Loucy (cell line): Measurements from ENCODE around the gene CPED1.

Experiments
- H2AFZ ChIP-seq: fragments of 200-600 bp; sonication (generic); 2 replicates; pipeline ENCODE4 v1.6.0; 2016; ENCODE audit warnings: antibody characterized with exemption, mild to moderate bottlenecking, low read length, moderate library complexity
- H3F3A ChIP-seq: fragments of 200-600 bp; 2 replicates; pipeline ENCODE4 v1.6.0; 2016; ENCODE audit warnings: antibody characterized with exemption, low read depth, mild to moderate bottlenecking
- H3K27me3 ChIP-seq: fragments of 200-600 bp; sonication (generic); 2 replicates; pipeline ENCODE4 v1.6.1; 2014; ENCODE audit warnings: low read length, mild to moderate bottlenecking; ENCODE audit not compliant: insufficient read depth, poor library complexity, severe bottlenecking
- H3K36me3 ChIP-seq: fragments of 200-600 bp; sonication (generic); 2 replicates; pipeline ENCODE4 v1.6.1; 2016; ENCODE audit warnings: low read length; ENCODE audit not compliant: insufficient read depth
- H3K4me1 ChIP-seq: fragments of 200-600 bp; sonication (generic); 2 replicates; pipeline ENCODE4 v1.5.1; 2014; ENCODE audit warnings: low read length, mild to moderate bottlenecking; ENCODE audit not compliant: insufficient read depth, poor library complexity, severe bottlenecking
- H3K4me2 ChIP-seq: fragments of 200-600 bp; sonication (generic); 2 replicates; pipeline ENCODE4 v1.6.0; 2014; ENCODE audit warnings: antibody characterized with exemption, low read length, low read depth, mild to moderate bottlenecking; ENCODE audit not compliant: poor library complexity, severe bottlenecking
- H3K4me3 ChIP-seq: fragments of 200-600 bp; sonication (generic); 2 replicates; pipeline ENCODE4 v1.5.1; 2014; ENCODE audit warnings: low read length, mild to moderate bottlenecking, mixed read lengths; ENCODE audit not compliant: poor library complexity, severe bottlenecking
- H3K79me2 ChIP-seq: fragments of 200-600 bp; sonication (generic); 2 replicates; pipeline ENCODE4 v1.6.1; 2014; ENCODE audit warnings: low read length; ENCODE audit not compliant: insufficient read depth
- H3K9ac ChIP-seq: fragments of 200-600 bp; sonication (generic); 2 replicates; pipeline ENCODE4 v1.6.0; 2014; ENCODE audit warnings: mild to moderate bottlenecking, low read depth, low read length, moderate library complexity; ENCODE audit not compliant: poor library complexity, severe bottlenecking
- H3K9me2 ChIP-seq: fragments of 200-600 bp; sonication (generic); replicated peaks from 2 replicates; pipeline ENCODE4 v1.6.1; 2016; ENCODE audit warnings: low read depth, low read length, mixed read lengths
- H3K9me3 ChIP-seq: fragments of 200-600 bp; sonication (generic); 2 replicates; pipeline ENCODE4 v1.6.1; 2014; ENCODE audit warnings: mild to moderate bottlenecking, antibody characterized with exemption, low read length, low read depth; ENCODE audit not compliant: insufficient read depth
- H4K20me1 ChIP-seq: fragments of 200-600 bp; sonication (generic); 2 replicates; pipeline ENCODE4 v1.6.0; 2014; ENCODE audit warnings: antibody characterized with exemption, low read length, mild to moderate bottlenecking; ENCODE audit not compliant: insufficient read depth, poor library complexity, severe bottlenecking
- EZH2phosphoT487 ChIP-seq: fragments of 200-600 bp; IDR thresholded peaks from 2 replicates; pipeline ENCODE4 v1.6.1; 2018; ENCODE audit warnings: antibody characterized with exemption, mild to moderate bottlenecking, moderate library complexity, borderline replicate concordance
- TF ChIP-seq, protein P1 (sequence below): fragments of 200-600 bp; sonication (generic); conservative IDR thresholded peaks from 2 replicates; pipeline ENCODE4 v1.5.1; 2014; ENCODE audit warnings: mild to moderate bottlenecking, antibody characterized with exemption, low read length

CPED1 gene

DNA sequence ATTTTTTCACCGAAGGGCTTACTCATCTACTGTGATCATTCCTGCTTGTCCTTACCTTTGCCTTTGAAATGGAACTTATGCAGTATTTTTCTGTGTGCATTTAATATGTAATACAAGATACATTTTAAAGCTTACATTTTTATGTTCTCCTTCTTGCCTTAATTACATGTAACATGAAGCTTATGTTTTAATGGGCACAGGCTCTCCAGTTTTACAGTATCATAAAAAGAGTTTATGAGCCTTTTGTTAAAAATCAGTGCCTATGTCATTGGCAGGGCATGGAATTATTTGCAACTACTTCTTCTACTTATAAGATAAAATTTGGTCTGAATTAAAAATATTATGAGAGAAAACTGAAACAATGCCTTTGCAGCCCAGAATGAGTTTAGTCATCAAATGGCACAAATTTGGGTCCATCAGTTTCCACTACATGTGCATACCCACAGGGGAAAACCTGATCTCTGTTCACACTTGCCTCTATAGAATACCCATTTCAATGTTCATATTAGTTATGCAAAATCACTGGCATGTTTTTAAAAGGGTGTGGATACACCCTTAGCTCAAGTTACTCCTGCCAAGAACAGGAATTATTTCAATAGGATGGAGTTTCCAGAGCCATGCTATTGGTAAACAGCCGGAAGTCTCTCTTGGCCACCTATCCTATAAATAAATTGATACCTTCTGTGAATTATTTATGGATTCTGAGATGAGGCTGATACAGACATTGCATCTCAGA is 312.3 kb downstream of the CPED1 start:
- H3K9me3 ChIP-seq: no peaks in the 10 kb centered on the region

DNA sequence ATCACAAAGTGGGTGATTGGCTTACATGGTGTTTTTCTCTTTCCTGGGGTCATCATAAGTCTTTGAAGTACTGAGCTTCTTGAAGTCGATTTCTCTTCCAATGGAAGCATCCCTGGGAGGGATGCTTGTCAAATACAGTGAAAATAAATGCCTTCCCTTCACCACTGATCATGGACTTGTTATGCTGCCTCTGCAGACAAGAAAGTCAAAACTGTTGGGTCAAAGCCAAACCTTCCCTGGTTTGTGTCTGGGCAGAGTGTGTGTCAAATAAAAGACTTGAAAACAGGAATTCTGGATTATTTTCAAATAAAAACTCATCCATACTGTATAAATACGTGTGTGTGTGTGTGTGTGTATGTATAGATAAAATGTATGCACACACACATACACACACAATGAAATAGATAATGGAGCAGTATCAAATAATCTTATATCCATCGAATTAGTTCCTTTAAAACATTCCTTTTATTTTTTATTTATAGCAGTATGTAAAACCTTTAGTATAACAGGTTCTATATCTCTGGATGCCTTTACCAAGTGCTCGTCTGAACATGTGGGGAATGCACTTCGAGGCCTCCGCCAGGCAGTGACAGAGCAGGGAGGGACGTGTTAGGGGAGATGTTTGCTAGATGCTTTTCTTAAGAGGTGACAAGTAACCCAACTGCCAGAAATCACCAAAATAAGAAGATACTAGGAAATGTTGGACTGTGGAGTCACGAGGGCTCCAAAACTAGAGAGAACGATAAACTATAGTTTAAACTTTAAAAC is 313.1 kb downstream of the CPED1 start:
- H3K4me1 ChIP-seq: no peaks in the 10 kb centered on the region
- H2AFZ ChIP-seq: no peak overlapping the region
- H3K79me2 ChIP-seq: no peaks in the 10 kb centered on the region
- no peaks in the 10 kb centered on the region for H3K9me2 ChIP-seq
- no peaks in the 10 kb centered on the region for H3K36me3 ChIP-seq
- no peaks in the 10 kb centered on the region for H3F3A ChIP-seq
- no peaks in the 10 kb centered on the region for H3K9me3 ChIP-seq
- no peak for TF ChIP-seq EZH2phosphoT487
- TF ChIP-seq, protein P1, sequence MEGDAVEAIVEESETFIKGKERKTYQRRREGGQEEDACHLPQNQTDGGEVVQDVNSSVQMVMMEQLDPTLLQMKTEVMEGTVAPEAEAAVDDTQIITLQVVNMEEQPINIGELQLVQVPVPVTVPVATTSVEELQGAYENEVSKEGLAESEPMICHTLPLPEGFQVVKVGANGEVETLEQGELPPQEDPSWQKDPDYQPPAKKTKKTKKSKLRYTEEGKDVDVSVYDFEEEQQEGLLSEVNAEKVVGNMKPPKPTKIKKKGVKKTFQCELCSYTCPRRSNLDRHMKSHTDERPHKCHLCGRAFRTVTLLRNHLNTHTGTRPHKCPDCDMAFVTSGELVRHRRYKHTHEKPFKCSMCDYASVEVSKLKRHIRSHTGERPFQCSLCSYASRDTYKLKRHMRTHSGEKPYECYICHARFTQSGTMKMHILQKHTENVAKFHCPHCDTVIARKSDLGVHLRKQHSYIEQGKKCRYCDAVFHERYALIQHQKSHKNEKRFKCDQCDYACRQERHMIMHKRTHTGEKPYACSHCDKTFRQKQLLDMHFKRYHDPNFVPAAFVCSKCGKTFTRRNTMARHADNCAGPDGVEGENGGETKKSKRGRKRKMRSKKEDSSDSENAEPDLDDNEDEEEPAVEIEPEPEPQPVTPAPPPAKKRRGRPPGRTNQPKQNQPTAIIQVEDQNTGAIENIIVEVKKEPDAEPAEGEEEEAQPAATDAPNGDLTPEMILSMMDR: no peak
- no peak overlapping the region for H3K4me2 ChIP-seq
- no peak overlapping the region for H3K9ac ChIP-seq
- H4K20me1 ChIP-seq: no peaks in the 10 kb centered on the region
- H3K27me3 ChIP-seq: no peaks in the 10 kb centered on the region
- no peak overlapping the region for H3K4me3 ChIP-seq

More for the DNA sequence above, 312.3 kb downstream of the CPED1 start:
- H3K79me2 ChIP-seq: no peaks in the 10 kb centered on the region
- H3K4me1 ChIP-seq: no peaks in the 10 kb centered on the region
- no peak overlapping the region for H3K4me3 ChIP-seq
- H3K4me2 ChIP-seq: no peak overlapping the region
- no peaks in the 10 kb centered on the region for H4K20me1 ChIP-seq
- H3K9me2 ChIP-seq: no peaks in the 10 kb centered on the region
- TF ChIP-seq, protein P1: no peak
- no peak for TF ChIP-seq EZH2phosphoT487
- no peaks in the 10 kb centered on the region for H3K36me3 ChIP-seq
- no peaks in the 10 kb centered on the region for H3F3A ChIP-seq
- no peaks in the 10 kb centered on the region for H3K27me3 ChIP-seq
- H3K9ac ChIP-seq: no peak overlapping the region
- H2AFZ ChIP-seq: no peak overlapping the region

DNA sequence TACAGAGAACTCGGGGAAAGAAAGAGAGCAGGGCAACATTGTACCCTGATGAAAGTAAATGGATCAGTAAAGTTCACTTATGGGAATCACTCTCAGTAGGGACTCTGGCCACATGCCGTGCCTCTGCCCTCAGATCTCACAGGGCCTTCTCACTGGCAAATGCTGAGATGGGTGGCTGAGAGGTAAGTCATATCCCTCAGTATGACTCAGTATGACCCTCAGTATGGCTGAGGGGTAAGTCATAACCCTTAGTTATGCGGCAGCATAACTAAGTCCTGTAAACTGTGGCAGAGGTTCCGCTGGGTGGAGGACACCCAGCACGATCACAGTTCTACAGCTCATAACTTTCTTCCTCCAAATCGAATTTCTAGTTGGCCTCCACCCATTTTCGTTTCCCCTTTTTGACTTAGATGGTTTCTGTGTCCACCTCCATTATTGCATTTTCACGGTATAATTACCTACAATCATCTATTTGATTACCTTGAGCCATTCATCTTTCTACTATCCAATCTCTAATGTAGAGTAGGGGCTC is 313.8 kb downstream of the CPED1 start:
- Histone ChIP-seq H3K79me2 (no peaks in the 10 kb centered on the region), H3K9me2 (no peaks in the 10 kb centered on the region), H3K9me3 (no peaks in the 10 kb centered on the region), H4K20me1 (no peaks in the 10 kb centered on the region), H3K4me2 (no peak overlapping the region), H2AFZ (no peak overlapping the region), H3K4me1 (no peaks in the 10 kb centered on the region), H3F3A (no peaks in the 10 kb centered on the region), H3K36me3 (no peaks in the 10 kb centered on the region), H3K27me3 (no peaks in the 10 kb centered on the region), H3K9ac (no peak overlapping the region), H3K4me3 (no peak overlapping the region)
- TF ChIP-seq EZH2phosphoT487: no peak
- TF ChIP-seq, protein P1: no peak
